DOHH2 (cell line): ENCODE results near the gene IL1A.

Source experiments
- H3F3A ChIP-seq: fragments of 200-600 bp; sonication (generic), shearing (Covaris generic); 2 replicates; pipeline ENCODE4 v1.6.0; 2016; ENCODE audit warnings: antibody characterized with exemption, mild to moderate bottlenecking; ENCODE audit not compliant: control insufficient read depth, insufficient read depth
- H3K27ac ChIP-seq: fragments of 200-600 bp; sonication (generic); 2 replicates; pipeline ENCODE4 v1.5.1; 2014; ENCODE audit warnings: low read depth, mild to moderate bottlenecking, low read length, moderate library complexity
- H3K27me3 ChIP-seq: fragments of 200-600 bp; sonication (generic); 2 replicates; pipeline ENCODE4 v1.6.1; 2014; ENCODE audit warnings: mild to moderate bottlenecking, low read length, mixed read lengths; ENCODE audit not compliant: control insufficient read depth
- H3K36me3 ChIP-seq: fragments of 200-600 bp; sonication (generic); 2 replicates; pipeline ENCODE4 v1.6.1; 2014; ENCODE audit warnings: mild to moderate bottlenecking, low read length, moderate library complexity, mixed read lengths; ENCODE audit not compliant: control insufficient read depth
- H3K4me1 ChIP-seq: fragments of 200-600 bp; sonication (generic); 2 replicates; pipeline ENCODE4 v1.6.1; 2014; ENCODE audit warnings: mild to moderate bottlenecking, low read length, mixed read lengths; ENCODE audit not compliant: control insufficient read depth
- H3K4me2 ChIP-seq: fragments of 200-600 bp; sonication (generic); 2 replicates; pipeline ENCODE4 v1.6.0; 2014; ENCODE audit warnings: mild to moderate bottlenecking, low read length, moderate library complexity
- H3K4me3 ChIP-seq: fragments of 200-600 bp; sonication (generic); 2 replicates; pipeline ENCODE4 v1.5.1; 2014; ENCODE audit warnings: mild to moderate bottlenecking, low read length, mixed read lengths
- H3K79me2 ChIP-seq: fragments of 200-600 bp; sonication (generic); 2 replicates; pipeline ENCODE4 v1.6.1; 2014; ENCODE audit warnings: mild to moderate bottlenecking, low read length, mixed read lengths; ENCODE audit not compliant: control insufficient read depth
- H3K9me2 ChIP-seq: fragments of 200-600 bp; sonication (generic); replicated peaks from 2 replicates; pipeline ENCODE4 v1.6.1; 2014; ENCODE audit warnings: mild to moderate bottlenecking, low read length, mixed read lengths; ENCODE audit not compliant: control insufficient read depth
- H3K9me3 ChIP-seq: fragments of 200-600 bp; sonication (generic); 2 replicates; pipeline ENCODE4 v1.6.1; 2014; ENCODE audit warnings: antibody characterized with exemption, low read length, mixed read lengths; ENCODE audit not compliant: control insufficient read depth, insufficient read depth
- H4K20me1 ChIP-seq: fragments of 200-600 bp; sonication (generic); 2 replicates; pipeline ENCODE4 v1.6.0; 2014; ENCODE audit warnings: low read depth, mild to moderate bottlenecking, antibody characterized with exemption, low read length, moderate library complexity; ENCODE audit not compliant: control insufficient read depth, insufficient read depth
- CTCF ChIP-seq: fragments of 200-600 bp; sonication (generic); IDR thresholded peaks from one replicate; pipeline ENCODE4 v1.5.1; 2014; ENCODE audit warnings: antibody characterized with exemption, mild to moderate bottlenecking, low read depth, low read length; ENCODE audit not compliant: poor library complexity, severe bottlenecking
- EZH2phosphoT487 ChIP-seq: fragments of 200-600 bp; sonication (generic); IDR thresholded peaks from 2 replicates; pipeline ENCODE4 v1.6.1; 2017; ENCODE audit warnings: borderline replicate concordance, mild to moderate bottlenecking, antibody characterized with exemption, low read length, moderate library complexity, mixed read lengths

The IL1A gene

GRCh38 chr2:112772322-112772721 lies 12.0 kb downstream of the IL1A start:
- no peak overlapping the region for H3K27ac ChIP-seq
- H3F3A ChIP-seq = no peaks in the 10 kb centered on the region
- peaks cover 8% of the 10 kb centered on the region for H3K4me1 ChIP-seq
- no peaks in the 10 kb centered on the region for H3K36me3 ChIP-seq
- H3K9me2 ChIP-seq = no peaks in the 10 kb centered on the region
- H3K9me3 ChIP-seq = peaks cover 4% of the 10 kb centered on the region; the same call in 1 of the 2 replicates
- H3K4me3 ChIP-seq = no peak overlapping the region
- no peaks in the 10 kb centered on the region for H4K20me1 ChIP-seq
- TF ChIP-seq CTCF (no peak), EZH2phosphoT487 (no peak)
- no peaks in the 10 kb centered on the region for H3K27me3 ChIP-seq
- H3K79me2 ChIP-seq = no peaks in the 10 kb centered on the region
- no peak overlapping the region for H3K4me2 ChIP-seq

GRCh38 chr2:112768432-112768831 lies 15.9 kb downstream of the IL1A start:
- Histone ChIP-seq H3K4me1 (peaks cover 18% of the 10 kb centered on the region), H3F3A (no peaks in the 10 kb centered on the region), H3K27me3 (no peaks in the 10 kb centered on the region), H4K20me1 (no peaks in the 10 kb centered on the region), H3K27ac (no peak overlapping the region), H3K9me3 (peaks cover 4% of the 10 kb centered on the region; the same call in 1 of the 2 replicates), H3K36me3 (peaks cover 7% of the 10 kb centered on the region), H3K4me2 (no peak overlapping the region), H3K4me3 (no peak overlapping the region), H3K79me2 (peaks cover 10% of the 10 kb centered on the region), H3K9me2 (no peaks in the 10 kb centered on the region)
- no peak for TF ChIP-seq EZH2phosphoT487
- no peak for TF ChIP-seq CTCF

GRCh38 chr2:112767693-112768330 lies 16.5 kb downstream of the IL1A start:
- H4K20me1 ChIP-seq = no peaks in the 10 kb centered on the region
- no peak overlapping the region for H3K4me3 ChIP-seq
- H3K79me2 ChIP-seq = peaks cover 16% of the 10 kb centered on the region
- H3K36me3 ChIP-seq = peaks cover 11% of the 10 kb centered on the region
- H3K4me2 ChIP-seq = no peak overlapping the region
- no peaks in the 10 kb centered on the region for H3K9me2 ChIP-seq
- H3K27ac ChIP-seq = no peak overlapping the region
- no peaks in the 10 kb centered on the region for H3K27me3 ChIP-seq
- TF ChIP-seq EZH2phosphoT487 = no peak
- TF ChIP-seq CTCF = no peak
- peaks cover 24% of the 10 kb centered on the region for H3K4me1 ChIP-seq
- peaks cover 4% of the 10 kb centered on the region; the same call in 1 of the 2 replicates for H3K9me3 ChIP-seq
- H3F3A ChIP-seq = no peaks in the 10 kb centered on the region
